Glutamatergic neuron (in vitro differentiated cells): ENCODE data around the gene PDLIM3. TPM values are rescaled to one million over a fixed set of nuclear protein-coding genes. Genes with fewer than 3 reads are reported as not detected.

Experiments
- DNase-seq: peaks from one replicate; pipeline ENCODE4 v3.0.0; 2022
- H3K27ac Mint-ChIP-seq: one replicate; pipeline ENCODE4 v1.8.0; 2020; ENCODE audit warnings: mild to moderate bottlenecking, mixed read lengths, inconsistent platforms; ENCODE audit not compliant: unreplicated experiment
- H3K27me3 Mint-ChIP-seq: one replicate; pipeline ENCODE4 v1.8.0; 2020; ENCODE audit warnings: mild to moderate bottlenecking, moderate library complexity, mixed read lengths, inconsistent platforms; ENCODE audit not compliant: unreplicated experiment
- H3K36me3 Mint-ChIP-seq: one replicate; pipeline ENCODE4 v1.8.0; 2020; ENCODE audit warnings: mild to moderate bottlenecking, mixed read lengths, inconsistent platforms; ENCODE audit not compliant: unreplicated experiment
- H3K4me1 Mint-ChIP-seq: one replicate; pipeline ENCODE4 v1.8.0; 2020; ENCODE audit warnings: mild to moderate bottlenecking, low read depth, mixed read lengths, inconsistent platforms; ENCODE audit not compliant: unreplicated experiment
- H3K4me3 Mint-ChIP-seq: one replicate; pipeline ENCODE4 v1.8.0; 2020; ENCODE audit warnings: mild to moderate bottlenecking, mixed read lengths, inconsistent platforms; ENCODE audit not compliant: unreplicated experiment
- H3K9me3 Mint-ChIP-seq: one replicate; pipeline ENCODE4 v1.8.0; 2020; ENCODE audit warnings: mild to moderate bottlenecking, moderate library complexity, mixed read lengths, inconsistent platforms; ENCODE audit not compliant: unreplicated experiment
- CTCF ChIP-seq: fragments of 200-600 bp; sonication (generic); IDR thresholded peaks from one replicate; pipeline ENCODE4 v1.5.0; 2021; ENCODE audit not compliant: partially characterized antibody, unreplicated experiment
- total RNA-seq: library from RNA; stranded (reverse); fragmentation: NEBNext Ultra II Directional; extraction: Animal tissue kit (Norgen Biotek cat#: 25700); gene quantifications from one replicate; pipeline ENCODE4 v1.2.1, GENCODE V29; 2021; ENCODE audit not compliant: unreplicated experiment

The PDLIM3 gene
- total RNA-seq, 1 donor from 2014 or later, result 262 TPM

GRCh38 chr4:185578284-185578683 lies 43.0 kb upstream of the PDLIM3 start:
- no peak for TF ChIP-seq CTCF
- H3K27me3 Mint-ChIP-seq, result peaks cover 6% of the 10 kb centered on the region
- no peak overlapping the region for H3K4me3 Mint-ChIP-seq
- H3K36me3 Mint-ChIP-seq, result no peaks in the 10 kb centered on the region
- H3K4me1 Mint-ChIP-seq, result peaks cover 23% of the 10 kb centered on the region
- peak overlapping the region; percentile 5 for H3K27ac Mint-ChIP-seq
- no peak for DNase-seq
- peaks cover 3% of the 10 kb centered on the region for H3K9me3 Mint-ChIP-seq

GRCh38 chr4:185576962-185577950 lies 41.9 kb upstream of the PDLIM3 start:
- no peak for DNase-seq
- peaks cover 3% of the 10 kb centered on the region for H3K9me3 Mint-ChIP-seq
- H3K4me1 Mint-ChIP-seq, result peaks cover 23% of the 10 kb centered on the region
- H3K27ac Mint-ChIP-seq, result peak overlapping the region; percentile 93
- H3K27me3 Mint-ChIP-seq, result peaks cover 6% of the 10 kb centered on the region
- H3K36me3 Mint-ChIP-seq, result no peaks in the 10 kb centered on the region
- TF ChIP-seq CTCF, result no peak
- peak overlapping the region; percentile 49 for H3K4me3 Mint-ChIP-seq

GRCh38 chr4:185576314-185576961 lies 41.1 kb upstream of the PDLIM3 start:
- peak overlapping the region; percentile 49 for H3K4me3 Mint-ChIP-seq
- H3K36me3 Mint-ChIP-seq, result no peaks in the 10 kb centered on the region
- no peak for TF ChIP-seq CTCF
- peak overlapping the region; percentile 93 for H3K27ac Mint-ChIP-seq
- H3K4me1 Mint-ChIP-seq, result peaks cover 22% of the 10 kb centered on the region
- DNase-seq, result no peak
- peaks cover 3% of the 10 kb centered on the region for H3K9me3 Mint-ChIP-seq
- H3K27me3 Mint-ChIP-seq, result peaks cover 6% of the 10 kb centered on the region

- TF ChIP-seq CTCF, result no peak
- no peaks in the 10 kb centered on the region for H3K36me3 Mint-ChIP-seq
- peak; percentile 30 for DNase-seq
- peak overlapping the region; percentile 77 for H3K27ac Mint-ChIP-seq
- H3K4me1 Mint-ChIP-seq, result peaks cover 24% of the 10 kb centered on the region
- H3K9me3 Mint-ChIP-seq, result peaks cover 3% of the 10 kb centered on the region
- H3K27me3 Mint-ChIP-seq, result peaks cover 7% of the 10 kb centered on the region
- peak overlapping the region; percentile 5 for H3K4me3 Mint-ChIP-seq
Measured at GRCh38 chr4:185573651-185574199, 38.4 kb upstream of the PDLIM3 start.
